SK-N-SH (cell line): Measurements from ENCODE around the gene XXYLT1. TPM values are rescaled to one million over a fixed set of nuclear protein-coding genes. Genes with fewer than 3 reads are reported as not detected.

Source experiments
- CTCF ChIA-PET: fragments of 300-600, 350-600 bp; formaldehyde crosslinking; extraction: SDS; loops from one replicate; lab custom pipeline; 2021; lab: Yijun Ruan, JAX
- POLR2A ChIA-PET: fragments of 350-600 bp; sonication (Branson Sonifier 250); formaldehyde crosslinking; extraction: SDS; loops from one replicate; lab custom pipeline; 2020; ENCODE audit warnings: antibody characterized with exemption, inconsistent platforms; lab: Yijun Ruan, JAX
- DNase-seq: peaks from one replicate; pipeline ENCODE4 v3.0.0; 2012
- H2AFZ ChIP-seq: fragments of 200-600 bp; sonication (generic); 2 replicates; pipeline ENCODE4 v1.8.1; 2016; ENCODE audit warnings: antibody characterized with exemption, mild to moderate bottlenecking, low read depth
- H3F3A ChIP-seq: fragments of 200-600 bp; sonication (generic); replicated peaks from 2 replicates; pipeline ENCODE3; 2016; ENCODE audit warnings: antibody characterized with exemption, mild to moderate bottlenecking; ENCODE audit not compliant: insufficient read depth
- H3K27ac ChIP-seq, 2 experiments: fragments of 200-500 bp in 1 of 2; fragments of 200-600 bp in 1 of 2; sonication (Bioruptor generic) in 1 of 2; sonication (generic), shearing (Covaris generic) in 1 of 2; 2 replicates each; pipeline versions ENCODE4 v1.5.1 to v1.6.1; 2014 to 2016; ENCODE audit warnings: low read depth in 2 of 2, inconsistent platforms in 1 of 2, low read length in 1 of 2, mild to moderate bottlenecking in 1 of 2, mixed read lengths in 1 of 2
- H3K27me3 ChIP-seq: fragments of 200-600 bp; sonication (generic), shearing (Covaris generic); 2 replicates; pipeline ENCODE4 v1.6.1; 2016; ENCODE audit warnings: mixed run types; ENCODE audit not compliant: insufficient read depth
- H3K36me3 ChIP-seq, 2 experiments: fragments of 200-500 bp in 1 of 2; fragments of 200-600 bp in 1 of 2; sonication (Bioruptor generic) in 1 of 2; sonication (generic) in 1 of 2; replicated peaks in 1 of 2; 2 replicates each; pipeline versions ENCODE3 to v1.5.1; 2014 to 2016; ENCODE audit warnings: low read length in 1 of 2, mild to moderate bottlenecking in 1 of 2; ENCODE audit not compliant: insufficient read depth in 2 of 2, control insufficient read depth in 1 of 2
- H3K4me1 ChIP-seq, 2 experiments: fragments of 200-500 bp in 1 of 2; fragments of 200-600 bp in 1 of 2; sonication (Bioruptor generic) in 1 of 2; sonication (generic), shearing (Covaris generic) in 1 of 2; 2 replicates each; pipeline versions ENCODE4 v1.5.1 to v1.6.1; 2014 to 2016; ENCODE audit warnings: low read depth in 1 of 2, low read length in 1 of 2, mixed run types in 1 of 2; ENCODE audit not compliant: insufficient read depth in 2 of 2, control insufficient read depth in 1 of 2
- H3K4me2 ChIP-seq: fragments of 200-600 bp; sonication (generic), shearing (Covaris generic); 2 replicates; pipeline ENCODE4 v1.6.1; 2017; ENCODE audit warnings: mixed run types
- H3K4me3 ChIP-seq, 2 experiments: fragments of 200-500 bp in 1 of 2; fragments of 200-600 bp in 1 of 2; sonication (Bioruptor generic) in 1 of 2; sonication (generic), shearing (Covaris generic) in 1 of 2; 2 replicates each; pipeline versions ENCODE4 v1.5.1 to v1.8.1; 2014 to 2016; ENCODE audit warnings: low read depth in 2 of 2, inconsistent platforms in 1 of 2, low read length in 1 of 2, mild to moderate bottlenecking in 1 of 2, mixed read lengths in 1 of 2, moderate library complexity in 1 of 2
- H3K79me2 ChIP-seq: fragments of 200-600 bp; sonication (generic); 2 replicates; pipeline ENCODE4 v1.8.1; 2017; ENCODE audit warnings: mild to moderate bottlenecking; ENCODE audit not compliant: insufficient read depth
- H3K9ac ChIP-seq: fragments of 200-600 bp; sonication (generic); 2 replicates; pipeline ENCODE4 v1.6.1; 2017; ENCODE audit warnings: mixed run types
- H3K9me2 ChIP-seq: fragments of 200-600 bp; sonication (generic); 2 replicates; pipeline ENCODE4 v1.6.1; 2017; ENCODE audit warnings: mixed run types
- H3K9me3 ChIP-seq: fragments of 200-600 bp; sonication (generic); 2 replicates; pipeline ENCODE4 v1.6.1; 2017; ENCODE audit warnings: mixed run types, mild to moderate bottlenecking, moderate library complexity
- H4K20me1 ChIP-seq: fragments of 200-600 bp; sonication (generic); 2 replicates; pipeline ENCODE4 v1.6.1; 2017; ENCODE audit warnings: mild to moderate bottlenecking, mixed run types; ENCODE audit not compliant: insufficient read depth
- CTCF ChIP-seq: fragments of 200-600 bp; sonication (generic); IDR thresholded peaks from 2 replicates; pipeline ENCODE4 v1.6.1; 2017; ENCODE audit warnings: antibody characterized with exemption, mild to moderate bottlenecking, moderate library complexity
- JUND ChIP-seq: IDR thresholded peaks from 2 replicates; pipeline ENCODE4 v1.4.0; 2012
- NFIC ChIP-seq: IDR thresholded peaks from 2 replicates; pipeline ENCODE4 v1.4.0; 2012; ENCODE audit warnings: borderline replicate concordance
- PBX3 ChIP-seq: IDR thresholded peaks from 2 replicates; pipeline ENCODE4; 2012
- RCOR1 ChIP-seq: fragments of 150-350 bp; IDR thresholded peaks from 2 replicates; pipeline ENCODE4 v1.6.1; 2017; ENCODE audit warnings: antibody characterized with exemption, low read length
- TCF12 ChIP-seq: IDR thresholded peaks from 2 replicates; pipeline ENCODE4 v1.4.0; 2012
- USF2 ChIP-seq: fragments of 150-350 bp; IDR thresholded peaks from 2 replicates; pipeline ENCODE4 v1.6.1; 2017; ENCODE audit warnings: antibody characterized with exemption, low read length, low read depth, borderline replicate concordance
- WGBS: methylation state at CpG from one replicate; pipeline ENCODE4 v1.1.6; 2017; ENCODE audit warnings: low lambda C conversion rate; 5-methylcytosine and 5-hydroxymethylcytosine counted together
- polyA plus RNA-seq, 3 experiments: library from polyadenylated mRNA; depleted of rRNA; stranded (reverse); fragments of >200 nt; gene quantifications; 2 replicates each; pipeline ENCODE4 v1.2.3, GENCODE V29; 2012

Gene XXYLT1
- polyA plus RNA-seq, 1 of the 3 experiments (the other 2 are of a cell fraction), result 22.6 TPM

GRCh38 chr3:195128255-195129071, 142.5 kb downstream of the XXYLT1 start:
- 79% methylated on average over 7 of the region's 7 CpGs for WGBS

More at GRCh38 chr3:195128255-195129071, 142.5 kb downstream of the XXYLT1 start:
- no peak overlapping the region for H2AFZ ChIP-seq
- H4K20me1 ChIP-seq, result no peaks in the 10 kb centered on the region
- H3K9me2 ChIP-seq, result no peaks in the 10 kb centered on the region
- no peaks in the 10 kb centered on the region for H3K36me3 ChIP-seq
- no peaks in the 10 kb centered on the region for H3F3A ChIP-seq
- POLR2A ChIA-PET, result no interaction called here
- 0 out of 4 replicates have a peak overlapping the region, but pooled peaks of 1 of the 2 experiments have one; percentile 25 for H3K27ac ChIP-seq
- H3K27me3 ChIP-seq, result no peaks in the 10 kb centered on the region
- CTCF ChIA-PET, result interaction anchor here (0.8 kb wide), 1 partner anchor 446 kb away, joined by 3 read pairs; no protein-coding TSS in a partner anchor
- no peaks in the 10 kb centered on the region for H3K9me3 ChIP-seq
- H3K4me1 ChIP-seq, result peaks cover 0 to 44% of the 10 kb centered on the region in 2 experiments; a peak in 2 of 4 replicates
- H3K9ac ChIP-seq, result no peak overlapping the region
- no peak overlapping the region for H3K4me3 ChIP-seq
- no peaks in the 10 kb centered on the region for H3K79me2 ChIP-seq
- H3K4me2 ChIP-seq, result 0 out of 2 replicates have a peak overlapping the region, but pooled peaks have one; percentile 18
- TF ChIP-seq JUND (no peak), USF2 (no peak), RCOR1 (no peak), PBX3 (no peak), NFIC (peak; percentile 32; the same call in 1 of the 2 replicates), CTCF (no peak), TCF12 (no peak)
- no peak for DNase-seq
